Islet of Langerhans (tissue), 1 donor: ENCODE data around the gene SLC37A3.
"Not testable (repeated sequence)": the region's sequence is repeated elsewhere in the genome, so short reads cannot be mapped to it uniquely, and the experiment has no call there.

Source experiments
- FAIRE-seq: peaks from one replicate; lab custom pipeline; 2011; peaks lifted over from hg19 to GRCh38; lab: Jason Lieb, UNC

Gene SLC37A3

GRCh38 chr7:140348161-140348849 is 50.0 kb downstream of the SLC37A3 start:
- no peak for FAIRE-seq

- no peak for FAIRE-seq
Observed at GRCh38 chr7:140347218-140347617, 51.1 kb downstream of the SLC37A3 start.

GRCh38 chr7:140345426-140345825 is 52.9 kb downstream of the SLC37A3 start:
- no peak for FAIRE-seq

- FAIRE-seq: no peak
Observed at GRCh38 chr7:140342727-140343514, 55.4 kb downstream of the SLC37A3 start.

GRCh38 chr7:140338959-140339358 is 59.4 kb downstream of the SLC37A3 start:
- FAIRE-seq: not testable (repeated sequence)

GRCh38 chr7:140334341-140335057 is 63.8 kb downstream of the SLC37A3 start:
- FAIRE-seq: no peak

- no peak for FAIRE-seq
Observed at GRCh38 chr7:140333686-140334085, 64.6 kb downstream of the SLC37A3 start.

- no peak for FAIRE-seq
Observed at GRCh38 chr7:140333223-140333622, 65.1 kb downstream of the SLC37A3 start.

- FAIRE-seq: no peak
Observed at GRCh38 chr7:140330595-140330994, 67.7 kb downstream of the SLC37A3 start.

- no peak for FAIRE-seq
Observed at GRCh38 chr7:140330128-140330527, 68.2 kb downstream of the SLC37A3 start.

- no peak for FAIRE-seq
Observed at GRCh38 chr7:140327261-140327661, 71.1 kb downstream of the SLC37A3 start.

GRCh38 chr7:140326116-140326928 is 72.0 kb downstream of the SLC37A3 start:
- FAIRE-seq: peak; percentile 78

- FAIRE-seq: no peak
Observed at GRCh38 chr7:140325600-140325999, 72.7 kb downstream of the SLC37A3 start.

- no peak for FAIRE-seq
Observed at GRCh38 chr7:140324714-140325113, 73.6 kb downstream of the SLC37A3 start.

- FAIRE-seq: no peak
Observed at GRCh38 chr7:140322759-140323158, 75.6 kb downstream of the SLC37A3 start.

- FAIRE-seq: not testable (repeated sequence)
Observed at GRCh38 chr7:140320078-140320477, 78.3 kb downstream of the SLC37A3 start.

- FAIRE-seq: no peak
Observed at GRCh38 chr7:140317999-140318398, 80.3 kb downstream of the SLC37A3 start.

GRCh38 chr7:140317597-140317996 is 80.7 kb downstream of the SLC37A3 start:
- no peak for FAIRE-seq

- no peak for FAIRE-seq
Observed at GRCh38 chr7:140316165-140316661, 82.1 kb downstream of the SLC37A3 start.

GRCh38 chr7:140315498-140316164 is 82.7 kb downstream of the SLC37A3 start:
- FAIRE-seq: no peak
